OCI-LY1 (cell line): Measurements from ENCODE around the gene GRIA1.

Experiments
- H2AFZ ChIP-seq: fragments of 200-600 bp; sonication (generic), shearing (Covaris generic); 2 replicates; pipeline ENCODE4 v1.6.0; 2014; ENCODE audit warnings: antibody characterized with exemption, mild to moderate bottlenecking, low read length
- H3F3A ChIP-seq: fragments of 200-600 bp; sonication (generic), shearing (Covaris generic); 2 replicates; pipeline ENCODE4 v1.6.0; 2014; ENCODE audit warnings: mild to moderate bottlenecking, antibody characterized with exemption, low read length, moderate library complexity; ENCODE audit not compliant: insufficient read depth
- H3K27ac ChIP-seq: fragments of 200-600 bp; sonication (generic); 2 replicates; pipeline ENCODE4 v1.5.1; 2014; ENCODE audit warnings: low read length, mixed run types, mild to moderate bottlenecking, low read depth; ENCODE audit not compliant: poor library complexity, severe bottlenecking
- H3K27me3 ChIP-seq: fragments of 200-600 bp; sonication (generic); 2 replicates; pipeline ENCODE4 v1.6.0; 2014; ENCODE audit warnings: antibody characterized with exemption, mild to moderate bottlenecking, low read length, moderate library complexity; ENCODE audit not compliant: insufficient read depth
- H3K36me3 ChIP-seq: fragments of 200-600 bp; sonication (generic); 2 replicates; pipeline ENCODE4 v1.6.1; 2014; ENCODE audit warnings: mild to moderate bottlenecking, antibody characterized with exemption, low read length, moderate library complexity, mixed read lengths; ENCODE audit not compliant: insufficient read depth
- H3K4me1 ChIP-seq: fragments of 200-600 bp; sonication (generic); 2 replicates; pipeline ENCODE4 v1.5.1; 2014; ENCODE audit warnings: mild to moderate bottlenecking, low read length, moderate library complexity; ENCODE audit not compliant: insufficient read depth, severe bottlenecking
- H3K4me2 ChIP-seq: fragments of 200-600 bp; sonication (generic), shearing (Covaris generic); 2 replicates; pipeline ENCODE4 v1.6.1; 2014; ENCODE audit warnings: low read length
- H3K4me3 ChIP-seq: fragments of 200-600 bp; sonication (generic); 2 replicates; pipeline ENCODE4 v1.5.1; 2014; ENCODE audit warnings: low read length, low read depth, mild to moderate bottlenecking, mixed read lengths; ENCODE audit not compliant: poor library complexity, severe bottlenecking
- H3K79me2 ChIP-seq: fragments of 200-600 bp; shearing (Covaris generic); 2 replicates; pipeline ENCODE4 v1.6.1; 2016; ENCODE audit warnings: mixed run types, low read length, mixed read lengths; ENCODE audit not compliant: insufficient read depth
- H3K9ac ChIP-seq: fragments of 200-600 bp; sonication (generic), shearing (Covaris generic); 2 replicates; pipeline ENCODE4 v1.6.1; 2014; ENCODE audit warnings: mild to moderate bottlenecking, low read length, mixed read lengths
- H3K9me2 ChIP-seq: fragments of 200-600 bp; sonication (generic), shearing (Covaris generic); 2 replicates; pipeline ENCODE4 v1.6.1; 2014; ENCODE audit warnings: low read depth, mild to moderate bottlenecking, low read length, mixed read lengths
- H3K9me3 ChIP-seq: fragments of 200-600 bp; shearing (Covaris generic); 2 replicates; pipeline ENCODE4 v1.6.1; 2014; ENCODE audit warnings: low read length, mixed read lengths
- H4K20me1 ChIP-seq: fragments of 200-600 bp; sonication (generic), shearing (Covaris generic); 2 replicates; pipeline ENCODE4 v1.6.0; 2016; ENCODE audit warnings: mild to moderate bottlenecking, low read length; ENCODE audit not compliant: insufficient read depth
- EZH2 ChIP-seq: fragments of 200-600 bp; sonication (generic), shearing (Covaris generic); IDR thresholded peaks from 2 replicates; pipeline ENCODE4 v1.8.0; 2017; ENCODE audit warnings: borderline replicate concordance, mixed run types, mild to moderate bottlenecking, antibody characterized with exemption, low read length, moderate library complexity, mixed read lengths
- TF ChIP-seq, protein P1 (sequence below): fragments of 200-600 bp; sonication (generic), shearing (Covaris generic); IDR thresholded peaks from 2 replicates; pipeline ENCODE4 v1.5.1; 2017; ENCODE audit warnings: mild to moderate bottlenecking, antibody characterized with exemption, low read length, moderate library complexity, mixed read lengths

Gene GRIA1

DNA sequence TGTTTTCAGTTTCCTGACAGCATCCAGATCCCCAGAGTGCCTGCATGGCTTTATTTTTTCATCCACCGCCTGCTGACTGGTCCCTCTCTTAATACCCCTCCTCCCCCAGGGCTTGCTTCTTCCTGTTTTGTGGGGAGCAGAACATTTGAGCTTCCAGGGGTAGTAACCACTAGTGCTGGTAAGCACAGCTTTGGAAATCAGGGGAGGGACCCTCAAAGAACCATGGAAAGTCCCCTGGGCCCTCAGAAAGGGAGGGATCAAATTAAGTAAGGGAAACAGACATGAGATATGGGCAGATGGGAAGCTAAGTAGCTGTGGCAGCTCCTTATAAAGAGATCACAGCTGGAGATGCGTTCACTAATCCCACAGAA, 26.8 kb downstream of the GRIA1 start:
- Histone ChIP-seq H3K9ac (no peak overlapping the region), H2AFZ (no peak overlapping the region), H3K27me3 (no peaks in the 10 kb centered on the region), H3K4me1 (no peaks in the 10 kb centered on the region), H3K4me3 (no peak overlapping the region), H3K36me3 (no peaks in the 10 kb centered on the region), H3F3A (no peaks in the 10 kb centered on the region), H4K20me1 (no peaks in the 10 kb centered on the region), H3K27ac (no peak overlapping the region), H3K9me2 (no peaks in the 10 kb centered on the region), H3K9me3 (peaks cover 4% of the 10 kb centered on the region), H3K79me2 (no peaks in the 10 kb centered on the region), H3K4me2 (no peak overlapping the region)
- TF ChIP-seq, protein P1, sequence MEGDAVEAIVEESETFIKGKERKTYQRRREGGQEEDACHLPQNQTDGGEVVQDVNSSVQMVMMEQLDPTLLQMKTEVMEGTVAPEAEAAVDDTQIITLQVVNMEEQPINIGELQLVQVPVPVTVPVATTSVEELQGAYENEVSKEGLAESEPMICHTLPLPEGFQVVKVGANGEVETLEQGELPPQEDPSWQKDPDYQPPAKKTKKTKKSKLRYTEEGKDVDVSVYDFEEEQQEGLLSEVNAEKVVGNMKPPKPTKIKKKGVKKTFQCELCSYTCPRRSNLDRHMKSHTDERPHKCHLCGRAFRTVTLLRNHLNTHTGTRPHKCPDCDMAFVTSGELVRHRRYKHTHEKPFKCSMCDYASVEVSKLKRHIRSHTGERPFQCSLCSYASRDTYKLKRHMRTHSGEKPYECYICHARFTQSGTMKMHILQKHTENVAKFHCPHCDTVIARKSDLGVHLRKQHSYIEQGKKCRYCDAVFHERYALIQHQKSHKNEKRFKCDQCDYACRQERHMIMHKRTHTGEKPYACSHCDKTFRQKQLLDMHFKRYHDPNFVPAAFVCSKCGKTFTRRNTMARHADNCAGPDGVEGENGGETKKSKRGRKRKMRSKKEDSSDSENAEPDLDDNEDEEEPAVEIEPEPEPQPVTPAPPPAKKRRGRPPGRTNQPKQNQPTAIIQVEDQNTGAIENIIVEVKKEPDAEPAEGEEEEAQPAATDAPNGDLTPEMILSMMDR, result no peak
- no peak for TF ChIP-seq EZH2

DNA sequence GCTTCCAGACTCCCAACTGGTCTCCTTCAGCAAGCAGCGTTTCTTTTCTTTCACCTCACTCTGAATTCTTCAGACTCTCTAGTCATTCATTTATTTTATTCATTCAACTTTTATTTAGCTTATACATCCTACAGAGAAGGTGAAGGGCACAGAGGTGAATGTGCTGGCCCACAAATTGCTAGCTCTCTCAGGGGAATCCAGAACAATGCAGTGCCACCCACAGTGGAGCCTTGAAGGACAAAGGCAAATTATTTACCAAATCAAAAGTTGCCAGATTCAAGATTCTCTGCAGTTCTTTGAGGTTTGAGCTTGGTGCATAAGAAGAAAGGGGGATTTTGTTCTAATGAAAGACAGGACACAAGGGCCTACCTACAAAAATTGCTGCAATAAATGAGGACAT, 29.7 kb downstream of the GRIA1 start:
- Histone ChIP-seq H3K4me3 (no peak overlapping the region), H3K4me2 (no peak overlapping the region), H3K9ac (no peak overlapping the region), H3K27me3 (no peaks in the 10 kb centered on the region), H3K27ac (no peak overlapping the region), H3F3A (no peaks in the 10 kb centered on the region), H3K9me3 (no peaks in the 10 kb centered on the region), H3K36me3 (no peaks in the 10 kb centered on the region), H2AFZ (no peak overlapping the region), H3K9me2 (no peaks in the 10 kb centered on the region), H3K4me1 (no peaks in the 10 kb centered on the region), H3K79me2 (no peaks in the 10 kb centered on the region), H4K20me1 (no peaks in the 10 kb centered on the region)
- TF ChIP-seq, protein P1, result no peak
- no peak for TF ChIP-seq EZH2

DNA sequence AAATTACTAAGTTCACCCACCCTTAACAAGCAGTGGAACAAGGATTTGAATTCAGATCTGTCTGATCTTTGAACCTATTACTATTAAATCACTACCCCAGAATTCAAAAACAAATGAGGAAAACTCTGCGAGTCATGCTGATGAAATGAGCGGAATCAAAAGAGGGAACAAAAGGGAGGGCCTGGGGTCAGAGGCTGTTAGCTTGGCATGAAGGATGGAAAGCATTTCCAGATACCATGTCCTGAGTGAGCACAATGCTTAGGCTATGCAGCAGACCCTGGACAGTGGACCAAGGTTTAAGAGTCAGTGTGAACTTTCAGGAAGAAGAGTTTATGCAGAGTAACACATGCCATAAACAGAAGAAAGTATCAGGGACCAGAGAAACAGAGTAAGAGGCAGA, 30.5 kb downstream of the GRIA1 start:
- no peaks in the 10 kb centered on the region for H3K79me2 ChIP-seq
- no peaks in the 10 kb centered on the region for H4K20me1 ChIP-seq
- TF ChIP-seq, protein P1, result no peak
- no peak for TF ChIP-seq EZH2
- no peaks in the 10 kb centered on the region for H3K27me3 ChIP-seq
- no peak overlapping the region for H3K4me2 ChIP-seq
- no peak overlapping the region for H3K9ac ChIP-seq
- H3K36me3 ChIP-seq, result no peaks in the 10 kb centered on the region
- no peak overlapping the region for H3K27ac ChIP-seq
- H3K9me2 ChIP-seq, result no peaks in the 10 kb centered on the region
- H3K9me3 ChIP-seq, result no peaks in the 10 kb centered on the region
- no peaks in the 10 kb centered on the region for H3F3A ChIP-seq
- no peaks in the 10 kb centered on the region for H3K4me1 ChIP-seq
- H2AFZ ChIP-seq, result no peak overlapping the region
- no peak overlapping the region for H3K4me3 ChIP-seq
